Hepatocyte (in vitro differentiated cells): ENCODE results near the gene NRG3. TPM values are rescaled to one million over a fixed set of nuclear protein-coding genes. Genes with fewer than 3 reads are reported as not detected.
A peak's percentile ranks its signal among the peaks of the same experiment; 100 is the strongest.

Experiments used
- DNase-seq: peaks from one replicate; pipeline ENCODE4 v3.0.0-alpha.2; 2016; ENCODE audit warnings: low spot score
- H2AFZ ChIP-seq: fragments of 200-600 bp; sonication (generic); 2 replicates; pipeline ENCODE4 v1.6.0; 2016; ENCODE audit warnings: antibody characterized with exemption, mild to moderate bottlenecking
- H3K27ac ChIP-seq: fragments of 200-600 bp; sonication (generic); 2 replicates; pipeline ENCODE4 v1.5.1; 2016; ENCODE audit warnings: mild to moderate bottlenecking
- H3K27me3 ChIP-seq: fragments of 200-600 bp; sonication (generic); 2 replicates; pipeline ENCODE4 v1.6.1; 2016
- H3K36me3 ChIP-seq: fragments of 200-600 bp; sonication (generic); replicated peaks from 2 replicates; pipeline ENCODE4 v1.5.1; 2016; ENCODE audit warnings: low read depth; ENCODE audit not compliant: insufficient read depth
- H3K4me1 ChIP-seq: fragments of 200-600 bp; sonication (generic); 2 replicates; pipeline ENCODE4 v1.5.1; 2016; ENCODE audit warnings: mild to moderate bottlenecking, moderate library complexity; ENCODE audit not compliant: insufficient read depth
- H3K4me2 ChIP-seq: fragments of 200-600 bp; sonication (generic); 2 replicates; pipeline ENCODE4 v1.6.0; 2016
- H3K4me3 ChIP-seq: fragments of 200-600 bp; sonication (generic); 2 replicates; pipeline ENCODE4 v1.5.1; 2016; ENCODE audit warnings: mild to moderate bottlenecking
- H3K79me2 ChIP-seq: fragments of 200-600 bp; sonication (generic); 2 replicates; pipeline ENCODE4 v1.6.0; 2017; ENCODE audit warnings: mild to moderate bottlenecking
- H3K9me2 ChIP-seq: fragments of 200-600 bp; sonication (generic); replicated peaks from 2 replicates; pipeline ENCODE4 v1.6.0; 2017; ENCODE audit warnings: mild to moderate bottlenecking; ENCODE audit not compliant: insufficient read depth
- H3K9me3 ChIP-seq: fragments of 200-600 bp; sonication (generic); 2 replicates; pipeline ENCODE4 v1.5.1; 2016; ENCODE audit warnings: low read depth, mild to moderate bottlenecking
- H4K20me1 ChIP-seq: fragments of 200-600 bp; sonication (generic); 2 replicates; pipeline ENCODE4 v1.6.0; 2016; ENCODE audit warnings: mild to moderate bottlenecking; ENCODE audit not compliant: insufficient read depth, poor library complexity, severe bottlenecking
- EZH2 ChIP-seq: fragments of 200-600 bp; sonication (generic); IDR thresholded peaks from 2 replicates; pipeline ENCODE4 v1.6.1; 2016; ENCODE audit warnings: antibody characterized with exemption, mild to moderate bottlenecking, borderline replicate concordance
- EZH2phosphoT487 ChIP-seq: fragments of 200-600 bp; sonication (generic); IDR thresholded peaks from one replicate; pipeline ENCODE4 v1.6.1; 2018; ENCODE audit warnings: antibody characterized with exemption, mild to moderate bottlenecking, low read depth, moderate library complexity; ENCODE audit not compliant: unreplicated experiment, severe bottlenecking
- WGBS: methylation state at CpG from one replicate; pipeline ENCODE4 v1.1.6; 2016; ENCODE audit warnings: low lambda C conversion rate; ENCODE audit errors: missing lambda C conversion rate; 5-methylcytosine and 5-hydroxymethylcytosine counted together
- polyA plus RNA-seq: library from polyadenylated mRNA; unstranded; fragments of >200 nt; fragmentation: Nextera tagmentation; extraction: Ambion mirVana; gene quantifications from 2 replicates; pipeline ENCODE4 v1.2.1, GENCODE V29; 2016
- total RNA-seq: library from RNA; depleted of rRNA; stranded (reverse); fragments of >200 nt; gene quantifications from 2 replicates; pipeline ENCODE4 v1.2.3, GENCODE V29; 2014
- TF ChIP-seq, protein P1 (sequence below): fragments of 200-600 bp; sonication (generic); IDR thresholded peaks from 2 replicates; pipeline ENCODE4 v1.5.1; 2016; ENCODE audit warnings: antibody characterized with exemption, mild to moderate bottlenecking; ENCODE audit not compliant: poor library complexity

Gene NRG3
- total and polyA plus RNA-seq, 2 experiments from 2014 or later = 0.57 to 2.0 TPM

DNA sequence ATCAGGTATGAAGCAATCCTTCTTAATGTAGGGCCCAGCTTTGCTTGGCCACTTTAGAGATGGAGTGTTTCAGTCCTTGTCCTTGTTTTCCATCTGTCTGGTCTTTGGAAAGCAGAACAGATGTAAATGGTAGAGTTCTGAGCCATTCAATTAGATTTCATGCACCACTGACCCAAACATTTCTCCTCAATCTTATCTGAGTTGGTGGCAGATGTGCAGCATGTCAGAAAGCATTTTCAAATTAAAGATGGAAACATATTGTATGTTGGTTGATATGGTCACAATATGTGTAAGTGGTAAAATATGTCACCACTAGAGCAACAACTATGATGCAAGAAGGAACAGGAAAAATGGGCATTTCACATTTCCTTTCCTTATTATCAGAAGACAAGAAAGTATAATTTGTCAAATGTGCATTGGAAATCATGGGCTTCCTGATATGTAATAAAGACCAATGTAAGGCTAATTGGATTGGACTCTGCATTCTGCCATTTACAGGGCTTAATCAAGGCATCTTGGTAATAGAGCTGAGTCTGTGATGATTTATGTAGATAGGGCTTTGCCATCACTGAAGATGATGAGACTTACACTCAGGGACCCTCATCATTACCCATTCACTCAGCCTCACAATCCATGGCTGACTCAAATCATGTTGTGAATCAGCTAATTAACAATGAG lies 750.7 kb downstream of the NRG3 start:
- Histone ChIP-seq H3K27me3 (no peaks in the 10 kb centered on the region), H3K27ac (no peak overlapping the region), H2AFZ (no peak overlapping the region), H3K4me2 (no peak overlapping the region), H3K9me2 (no peaks in the 10 kb centered on the region), H3K4me1 (no peaks in the 10 kb centered on the region), H3K36me3 (no peaks in the 10 kb centered on the region), H3K4me3 (no peak overlapping the region), H4K20me1 (no peaks in the 10 kb centered on the region), H3K79me2 (no peaks in the 10 kb centered on the region), H3K9me3 (no peaks in the 10 kb centered on the region)
- DNase-seq = no peak
- TF ChIP-seq EZH2 (no peak), EZH2phosphoT487 (no peak)
- TF ChIP-seq, protein P1, sequence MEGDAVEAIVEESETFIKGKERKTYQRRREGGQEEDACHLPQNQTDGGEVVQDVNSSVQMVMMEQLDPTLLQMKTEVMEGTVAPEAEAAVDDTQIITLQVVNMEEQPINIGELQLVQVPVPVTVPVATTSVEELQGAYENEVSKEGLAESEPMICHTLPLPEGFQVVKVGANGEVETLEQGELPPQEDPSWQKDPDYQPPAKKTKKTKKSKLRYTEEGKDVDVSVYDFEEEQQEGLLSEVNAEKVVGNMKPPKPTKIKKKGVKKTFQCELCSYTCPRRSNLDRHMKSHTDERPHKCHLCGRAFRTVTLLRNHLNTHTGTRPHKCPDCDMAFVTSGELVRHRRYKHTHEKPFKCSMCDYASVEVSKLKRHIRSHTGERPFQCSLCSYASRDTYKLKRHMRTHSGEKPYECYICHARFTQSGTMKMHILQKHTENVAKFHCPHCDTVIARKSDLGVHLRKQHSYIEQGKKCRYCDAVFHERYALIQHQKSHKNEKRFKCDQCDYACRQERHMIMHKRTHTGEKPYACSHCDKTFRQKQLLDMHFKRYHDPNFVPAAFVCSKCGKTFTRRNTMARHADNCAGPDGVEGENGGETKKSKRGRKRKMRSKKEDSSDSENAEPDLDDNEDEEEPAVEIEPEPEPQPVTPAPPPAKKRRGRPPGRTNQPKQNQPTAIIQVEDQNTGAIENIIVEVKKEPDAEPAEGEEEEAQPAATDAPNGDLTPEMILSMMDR = no peak

DNA sequence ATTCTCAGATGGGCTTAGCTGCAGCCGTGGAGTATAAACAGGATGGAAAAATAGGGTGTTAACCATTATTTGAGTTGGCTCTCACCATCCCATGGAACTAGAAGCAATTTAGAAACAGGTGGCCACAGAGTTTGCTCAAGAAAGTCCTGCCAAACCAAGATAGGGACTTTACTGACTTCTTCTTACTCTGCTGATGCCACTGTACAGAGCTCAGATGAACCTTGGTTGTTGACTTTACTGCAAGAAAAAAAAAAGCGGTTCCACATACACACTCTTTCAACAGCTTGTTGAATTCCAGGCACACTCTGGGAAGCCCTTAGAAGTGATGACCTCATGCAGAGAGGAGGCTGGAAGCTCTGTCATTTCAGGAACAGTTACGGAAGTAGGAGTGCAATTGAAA lies 753.4 kb downstream of the NRG3 start:
- H3K4me2 ChIP-seq = no peak overlapping the region
- H3K4me1 ChIP-seq = no peaks in the 10 kb centered on the region
- H3K79me2 ChIP-seq = no peaks in the 10 kb centered on the region
- H3K4me3 ChIP-seq = no peak overlapping the region
- no peaks in the 10 kb centered on the region for H3K36me3 ChIP-seq
- no peak for TF ChIP-seq EZH2phosphoT487
- TF ChIP-seq EZH2 = no peak
- TF ChIP-seq, protein P1 = no peak
- H4K20me1 ChIP-seq = no peaks in the 10 kb centered on the region
- WGBS = 20% methylated on average over 3 of the region's 3 CpGs
- H3K9me3 ChIP-seq = no peaks in the 10 kb centered on the region
- no peaks in the 10 kb centered on the region for H3K27me3 ChIP-seq
- peak overlapping the region; percentile 47 for H3K27ac ChIP-seq
- no peak overlapping the region for H2AFZ ChIP-seq
- H3K9me2 ChIP-seq = no peaks in the 10 kb centered on the region
- peak; percentile 71 for DNase-seq

DNA sequence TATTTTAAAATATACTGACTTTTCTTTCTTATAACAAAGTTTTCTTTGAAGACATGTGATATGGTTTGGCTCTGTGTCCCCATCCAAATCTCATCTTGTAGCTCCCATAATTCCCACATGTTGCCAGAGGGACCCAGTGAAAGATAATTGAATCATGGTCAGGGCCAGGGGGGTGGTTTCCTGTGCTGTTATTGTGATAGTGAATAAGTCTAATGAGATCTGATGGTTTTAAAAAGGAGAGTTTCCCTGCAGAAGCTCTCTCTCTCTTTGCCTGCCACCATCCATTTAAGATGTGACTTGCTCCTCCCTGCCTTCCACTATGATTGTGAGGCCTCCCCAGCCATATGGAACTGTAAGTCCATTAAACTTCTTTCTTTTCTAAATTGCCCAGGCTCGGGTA lies 768.1 kb downstream of the NRG3 start:
- WGBS = 59% methylated on average over 1 of the region's 1 CpG
- Histone ChIP-seq H4K20me1 (no peaks in the 10 kb centered on the region), H3K4me2 (no peak overlapping the region)

More for the DNA sequence above, 768.1 kb downstream of the NRG3 start:
- Histone ChIP-seq H3K4me3 (no peak overlapping the region), H3K79me2 (no peaks in the 10 kb centered on the region), H3K9me2 (no peaks in the 10 kb centered on the region), H3K4me1 (no peaks in the 10 kb centered on the region), H3K27ac (no peak overlapping the region), H2AFZ (no peak overlapping the region), H3K9me3 (no peaks in the 10 kb centered on the region), H3K27me3 (no peaks in the 10 kb centered on the region), H3K36me3 (no peaks in the 10 kb centered on the region)
- TF ChIP-seq EZH2phosphoT487 = no peak
- TF ChIP-seq, protein P1 = no peak
- TF ChIP-seq EZH2 = no peak
- DNase-seq = no peak
